HG02763 (cell line): ENCODE measurements around the gene NUDT16.
"Not testable (repeated sequence)": the region's sequence is repeated elsewhere in the genome, so short reads cannot be mapped to it uniquely, and the experiment has no call there.

Experiments
- ATAC-seq: cut with Tn5 transposase; IDR thresholded peaks from one replicate; pipeline ENCODE4 v1.9.1; 2021; ENCODE audit warnings: mild to moderate bottlenecking, moderate library complexity; ENCODE audit not compliant: unreplicated experiment

Gene NUDT16

GRCh38 chr3:131381445-131382291 lies at the start of gene NUDT16:
Gene NUDT16, plus strand, starts transcription at chr3:131381774. Its CDS starts 31 bp downstream, at chr3:131381805.
- peak; percentile 98 for ATAC-seq

DNA sequence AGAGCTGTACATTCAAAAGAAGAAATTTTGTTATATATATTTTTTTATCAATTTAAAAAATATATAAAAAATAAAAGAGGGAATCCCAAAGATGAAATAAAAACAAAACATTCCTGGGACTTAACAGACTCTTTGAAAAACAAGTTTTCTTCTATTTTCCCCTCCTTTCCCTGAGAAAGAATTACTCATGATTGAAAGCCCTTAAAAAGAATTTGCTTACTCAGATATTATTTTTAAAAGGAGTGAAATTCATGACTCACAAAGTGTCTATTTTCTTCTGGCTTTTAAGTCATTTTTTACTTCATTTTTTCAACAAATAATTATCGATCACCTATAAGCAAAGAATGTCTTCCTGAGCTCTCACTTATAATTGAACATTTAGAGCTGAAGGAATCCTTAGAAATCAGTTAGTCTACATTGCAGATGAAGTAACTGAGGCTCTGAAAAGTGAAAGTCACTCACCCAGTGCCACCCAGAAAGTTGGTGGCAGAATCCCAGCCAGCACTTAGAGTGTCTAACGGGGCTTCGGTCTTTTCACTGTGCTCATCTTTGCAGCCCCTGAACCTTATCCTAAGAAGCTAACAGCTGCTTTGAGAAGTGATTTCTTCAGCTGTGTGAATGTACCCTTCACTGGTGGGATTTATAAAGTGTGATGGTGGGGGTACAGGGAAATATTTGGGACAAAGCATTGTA lies 42.5 kb upstream of the NUDT16 start:
- no peak for ATAC-seq

GRCh38 chr3:131341761-131342160 lies 39.8 kb upstream of the NUDT16 start:
- no peak for ATAC-seq

- ATAC-seq: no peak
Measured at GRCh38 chr3:131348911-131349310, 32.7 kb upstream of the NUDT16 start.

- no peak for ATAC-seq
Measured at GRCh38 chr3:131349454-131349853, 32.1 kb upstream of the NUDT16 start.

- ATAC-seq: no peak
Measured at GRCh38 chr3:131349946-131350347, 31.6 kb upstream of the NUDT16 start.

GRCh38 chr3:131350506-131350905 lies 31.1 kb upstream of the NUDT16 start:
- ATAC-seq: no peak

GRCh38 chr3:131353016-131353877 lies 28.3 kb upstream of the NUDT16 start:
- ATAC-seq: no peak

GRCh38 chr3:131353986-131354385 lies 27.6 kb upstream of the NUDT16 start:
- no peak for ATAC-seq

DNA sequence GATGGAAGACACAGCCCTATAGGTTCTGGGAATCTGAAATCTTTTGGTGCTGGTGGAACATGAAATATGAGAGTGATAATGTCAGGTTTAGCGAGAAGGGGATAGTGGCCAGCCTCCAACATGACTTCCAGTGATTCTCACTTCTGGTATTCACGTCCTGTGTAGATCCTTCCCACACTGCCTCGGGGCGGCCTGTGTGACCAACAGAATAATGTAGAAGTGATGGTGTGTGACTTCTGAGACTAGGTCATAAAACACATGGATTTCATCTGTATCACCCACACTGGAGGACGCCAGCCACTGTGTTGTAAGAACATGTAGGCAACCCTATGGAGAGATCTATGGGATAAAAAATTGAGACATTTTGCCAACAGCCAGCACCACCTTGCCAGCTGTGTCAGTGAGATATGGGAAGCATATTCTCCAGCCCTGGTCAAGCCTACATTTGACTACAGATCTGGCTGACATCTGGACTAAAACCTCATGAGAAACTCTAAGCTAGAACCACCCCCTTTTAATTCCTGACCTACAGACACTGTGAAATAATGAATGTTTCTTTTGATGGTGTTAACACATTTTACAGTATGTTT lies 25.5 kb upstream of the NUDT16 start:
- ATAC-seq: no peak

DNA sequence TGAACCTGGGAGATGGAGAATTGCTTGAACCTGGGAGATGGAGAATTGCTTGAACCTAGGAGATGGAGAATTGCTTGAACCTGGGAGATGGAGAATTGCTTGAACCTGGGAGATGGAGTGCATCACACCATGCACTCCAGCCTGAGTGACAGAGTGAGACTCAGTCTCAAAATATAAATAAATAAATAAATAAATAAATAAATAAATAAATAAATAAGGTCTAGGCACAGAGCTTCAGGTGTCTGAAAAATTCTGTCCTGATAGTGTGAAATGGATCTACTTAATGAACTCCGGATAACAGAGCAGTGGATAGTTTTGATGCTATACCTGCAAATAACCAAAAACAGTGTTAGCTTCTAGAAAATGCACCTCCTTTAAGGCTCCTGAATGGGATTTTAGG lies 24.3 kb upstream of the NUDT16 start:
- ATAC-seq: no peak

- ATAC-seq: no peak
Measured at GRCh38 chr3:131360191-131360755, 21.3 kb upstream of the NUDT16 start.

GRCh38 chr3:131361066-131361463 lies 20.5 kb upstream of the NUDT16 start:
- not testable (repeated sequence) for ATAC-seq

DNA sequence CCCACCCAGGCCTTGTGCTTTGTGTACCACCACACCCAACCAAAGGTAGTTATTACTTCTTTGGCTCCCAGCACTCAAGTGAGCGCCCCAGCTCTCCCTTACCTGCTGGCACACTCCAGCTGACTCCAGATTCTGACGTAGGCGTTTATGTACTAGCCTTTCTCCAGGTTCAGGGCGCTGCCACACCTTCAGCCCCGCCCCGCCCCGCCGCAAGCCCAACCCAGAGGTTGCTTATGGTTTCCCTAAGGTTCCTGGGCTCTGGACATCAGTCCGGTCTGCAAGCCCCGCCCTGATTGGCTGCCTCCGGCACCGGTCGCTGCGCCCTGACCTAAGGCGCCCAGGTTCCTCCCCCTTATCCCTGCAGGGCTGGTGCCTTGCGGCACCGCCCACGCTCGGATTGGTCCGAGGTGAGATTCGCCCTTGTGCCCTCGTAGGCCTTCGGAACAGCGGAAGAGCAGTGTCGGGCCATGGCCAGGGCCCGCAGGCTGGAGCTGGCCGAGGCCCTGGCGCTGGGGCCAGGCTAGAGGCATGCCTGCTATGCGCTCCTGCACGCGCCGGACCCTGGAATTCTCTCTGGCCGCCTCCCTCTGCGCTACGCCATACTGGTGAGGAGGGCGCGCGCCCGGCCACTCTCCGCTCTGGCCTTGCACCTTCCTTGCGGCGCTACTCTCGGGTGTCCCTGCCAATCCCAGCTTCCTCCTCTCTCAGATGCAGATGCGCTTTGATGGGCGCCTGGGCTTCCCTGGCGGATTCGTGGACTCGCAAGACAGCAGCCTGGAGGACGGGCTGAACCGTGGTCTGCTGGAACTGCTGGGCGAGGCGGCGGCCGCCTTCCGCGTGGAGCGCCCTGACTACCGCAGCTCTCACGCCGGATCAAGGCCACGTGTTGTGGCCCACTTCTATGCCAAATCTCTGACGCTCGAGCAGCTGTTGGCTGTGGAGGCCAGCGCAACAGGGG lies 19.8 kb upstream of the NUDT16 start:
- peak; percentile 93 for ATAC-seq

GRCh38 chr3:131363275-131363674 lies 18.3 kb upstream of the NUDT16 start:
- ATAC-seq: no peak

- ATAC-seq: no peak
Measured at GRCh38 chr3:131370935-131371687, 10.5 kb upstream of the NUDT16 start.

GRCh38 chr3:131371688-131372066 lies 9.9 kb upstream of the NUDT16 start:
- ATAC-seq: no peak

DNA sequence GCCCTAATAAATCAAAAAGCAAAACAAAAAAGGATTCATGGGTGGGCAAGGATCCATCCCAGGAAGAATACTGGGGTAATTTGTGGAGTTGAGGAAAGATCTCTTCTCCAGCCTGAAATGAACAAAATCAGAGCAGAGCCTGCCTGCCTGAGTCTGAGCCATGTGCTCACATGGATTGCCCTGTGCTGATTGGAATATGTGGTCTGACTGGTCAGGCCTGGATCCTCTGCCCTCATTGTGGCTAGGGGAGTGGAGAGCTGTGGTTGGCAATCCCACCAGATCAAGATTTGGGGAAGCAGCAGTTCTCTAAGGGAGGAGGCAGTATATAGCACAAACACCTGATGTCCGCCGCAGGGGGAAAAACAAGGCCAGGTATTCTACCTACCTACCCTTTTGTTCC lies 6.8 kb upstream of the NUDT16 start:
- ATAC-seq: no peak
